ENCODE measurements around the gene ACSM6. TPM values are rescaled to one million over a fixed set of nuclear protein-coding genes. Genes with fewer than 3 reads are reported as not detected.

The ACSM6 gene
- total RNA-seq, 1 experiment from 2014 or later: not detected

- peak; percentile 66 for DNase-seq (ENCODE audit: low read depth)
These were observed 79.6 kb downstream of the ACSM6 start for GRCh38 chr10:95273393-95274312.

GRCh38 chr10:95275726-95276366, 81.8 kb downstream of the ACSM6 start:
- peak; percentile 22 for DNase-seq (ENCODE audit: low read depth)

GRCh38 chr10:95276367-95277200, 82.5 kb downstream of the ACSM6 start:
- DNase-seq (ENCODE audit: low read depth): peak; percentile 37

GRCh38 chr10:95277201-95277570, 83.1 kb downstream of the ACSM6 start:
- no peak for DNase-seq (ENCODE audit: low read depth)

- DNase-seq (ENCODE audit: low read depth): no peak
These were observed 83.6 kb downstream of the ACSM6 start for GRCh38 chr10:95277614-95278013.

Other genes with a start within 250 kb of the ACSM6 start
- gene CYP2C8, start 124.7 kb upstream of the ACSM6 start, total RNA-seq (2014; rRNA removed; shearing (Covaris generic)): not detected in 2 replicates
- gene PDLIM1, start 96.8 kb downstream of the ACSM6 start, total RNA-seq (2014; rRNA removed; shearing (Covaris generic)): 17.7 and 21.9 TPM in 2 replicates